Neuronal stem cell (in vitro differentiated cells): Measurements from ENCODE around the gene BBLN.
A peak's percentile ranks its signal among the peaks of the same experiment; 100 is the strongest.
"Not testable (repeated sequence)": the region's sequence is repeated elsewhere in the genome, so short reads cannot be mapped to it uniquely, and the experiment has no call there.

Experiments used
- DNase-seq: peaks from one replicate; pipeline ENCODE4 v3.0.0-alpha.2; 2013; ENCODE audit warnings: low spot score
- H2AFZ ChIP-seq: one replicate; pipeline ENCODE4 v1.6.1; 2013; ENCODE audit warnings: mild to moderate bottlenecking, low read length, inconsistent platforms
- H2AK5ac ChIP-seq: 2 replicates; pipeline ENCODE4 v1.6.1; 2013; ENCODE audit warnings: low read depth, mild to moderate bottlenecking, inconsistent platforms, low read length, moderate library complexity, mixed read lengths
- H2BK120ac ChIP-seq: 2 replicates; pipeline ENCODE4 v1.6.1; 2013; ENCODE audit warnings: low read depth, mild to moderate bottlenecking, inconsistent platforms, low read length, moderate library complexity, mixed read lengths
- H2BK12ac ChIP-seq: one replicate; pipeline ENCODE4 v1.6.1; 2013; ENCODE audit warnings: low read length, inconsistent platforms
- H2BK15ac ChIP-seq: 2 replicates; pipeline ENCODE4 v1.6.1; 2013; ENCODE audit warnings: mild to moderate bottlenecking, low read length, inconsistent platforms, mixed read lengths
- H2BK5ac ChIP-seq: one replicate; pipeline ENCODE4 v1.6.1; 2013; ENCODE audit warnings: inconsistent platforms, mild to moderate bottlenecking, low read length, moderate library complexity
- H3K14ac ChIP-seq: one replicate; pipeline ENCODE4 v1.6.1; 2013; ENCODE audit warnings: low read length, inconsistent platforms
- H3K18ac ChIP-seq: 2 replicates; pipeline ENCODE4 v1.6.1; 2013; ENCODE audit warnings: low read length, inconsistent platforms
- H3K23ac ChIP-seq: 2 replicates; pipeline ENCODE4 v1.6.1; 2013; ENCODE audit warnings: low read depth, mild to moderate bottlenecking, mixed read lengths, low read length, inconsistent platforms; ENCODE audit not compliant: poor library complexity
- H3K27ac ChIP-seq: replicated peaks from 3 replicates; pipeline ENCODE4 v1.5.1; 2013; ENCODE audit warnings: low read length, inconsistent platforms
- H3K27me3 ChIP-seq, 3 experiments: 2 replicates each; pipeline ENCODE4 v1.6.1; 2013; ENCODE audit warnings: low read length in 3 of 3, mild to moderate bottlenecking in 2 of 3, inconsistent platforms in 1 of 3, low read depth in 1 of 3, mixed read lengths in 1 of 3, moderate library complexity in 1 of 3; ENCODE audit not compliant: control insufficient read depth in 3 of 3, insufficient read depth in 3 of 3
- H3K36me3 ChIP-seq, 2 donors: replicated peaks in 1 of 2; 2 replicates each; pipeline ENCODE4 v1.6.1; 2013; ENCODE audit warnings: low read length in 2 of 2; ENCODE audit not compliant: control insufficient read depth in 2 of 2, insufficient read depth in 2 of 2
- H3K4ac ChIP-seq: 2 replicates; pipeline ENCODE4 v1.6.1; 2013; ENCODE audit warnings: inconsistent platforms, mild to moderate bottlenecking, low read length, moderate library complexity
- H3K4me1 ChIP-seq, 2 donors: 1 replicate in 1 of 2; 2 replicates in 1 of 2; pipeline ENCODE4 v1.6.1; 2013; ENCODE audit warnings: low read length in 2 of 2, low read depth in 1 of 2; ENCODE audit not compliant: control insufficient read depth in 2 of 2, insufficient read depth in 1 of 2
- H3K4me2 ChIP-seq: one replicate; pipeline ENCODE4 v1.6.1; 2013; ENCODE audit warnings: mild to moderate bottlenecking, low read length, inconsistent platforms; ENCODE audit not compliant: insufficient read depth, poor library complexity, severe bottlenecking
- H3K4me3 ChIP-seq, 2 donors: 2 replicates each; pipeline ENCODE4 v1.5.1; 2013; ENCODE audit warnings: low read length in 2 of 2, mild to moderate bottlenecking in 2 of 2, inconsistent platforms in 1 of 2, moderate library complexity in 1 of 2
- H3K79me1 ChIP-seq: one replicate; pipeline ENCODE4 v1.6.1; 2013; ENCODE audit warnings: low read depth, mild to moderate bottlenecking, inconsistent platforms, low read length, moderate library complexity
- H3K9ac ChIP-seq: one replicate; pipeline ENCODE4 v1.6.1; 2013; ENCODE audit warnings: mild to moderate bottlenecking, low read depth, low read length, inconsistent platforms; ENCODE audit not compliant: poor library complexity
- H3K9me3 ChIP-seq, 2 donors: replicated peaks in 1 of 2; 2 replicates each; pipeline versions ENCODE3 to v1.6.1; 2013; ENCODE audit warnings: low read length in 2 of 2, mild to moderate bottlenecking in 2 of 2, inconsistent platforms in 1 of 2, low read depth in 1 of 2, mixed read lengths in 1 of 2, moderate library complexity in 1 of 2; ENCODE audit not compliant: control insufficient read depth in 2 of 2, insufficient read depth in 1 of 2
- H4K8ac ChIP-seq: one replicate; pipeline ENCODE4 v1.6.1; 2013; ENCODE audit warnings: low read depth, mild to moderate bottlenecking, inconsistent platforms, low read length, moderate library complexity
- H4K91ac ChIP-seq: one replicate; pipeline ENCODE4 v1.6.1; 2013; ENCODE audit warnings: low read length, low read depth, mild to moderate bottlenecking, inconsistent platforms; ENCODE audit not compliant: poor library complexity
- WGBS, 2 donors: extraction: QIAGEN DNeasy Blood & Tissue Kit; methylation state at CpG; one replicate each; pipeline ENCODE4 v1.1.7; 2013; ENCODE audit warnings: missing lambda C conversion rate in 2 of 2, mixed read lengths in 1 of 2; ENCODE audit not compliant: insufficient read length in 2 of 2, insufficient replicate concordance in 1 of 2; ENCODE audit errors: extremely low coverage in 2 of 2; 5-methylcytosine and 5-hydroxymethylcytosine counted together

Gene BBLN

DNA sequence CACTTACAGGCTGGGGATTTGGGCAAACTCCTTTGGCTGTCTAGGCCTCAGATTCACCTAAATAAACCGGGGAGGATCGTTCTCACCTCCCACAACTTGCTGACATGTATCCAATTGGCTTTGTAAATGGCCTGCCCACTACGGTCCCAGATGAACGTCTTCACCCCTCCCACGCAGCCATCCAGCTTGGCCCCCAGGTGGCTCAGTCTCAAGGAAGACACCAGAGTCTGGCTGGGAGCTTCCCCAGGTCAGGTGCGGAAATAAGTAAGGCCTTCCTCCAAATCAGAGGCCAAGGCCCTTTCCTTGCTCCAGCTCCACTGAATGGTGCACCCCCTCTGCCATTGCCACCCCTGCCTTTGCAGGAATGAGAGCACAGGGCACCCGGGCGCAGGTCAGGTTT, 19.9 kb downstream of the BBLN start:
- peaks cover 4% of the 10 kb centered on the region for H3K79me1 ChIP-seq
- H3K4me3 ChIP-seq, result no peak overlapping the region
- no peak overlapping the region for H3K14ac ChIP-seq
- no peak overlapping the region for H2BK12ac ChIP-seq
- no peak overlapping the region for H4K8ac ChIP-seq
- H3K18ac ChIP-seq, result no peak overlapping the region
- no peak overlapping the region for H2AFZ ChIP-seq
- no peak overlapping the region for H2AK5ac ChIP-seq
- no CpG with 5 or more reads among the region's 8 CpGs for WGBS, 2 donors
- no peak overlapping the region for H2BK120ac ChIP-seq
- H3K4me1 ChIP-seq, result no peaks in the 10 kb centered on the region
- H2BK5ac ChIP-seq, result no peak overlapping the region
- H2BK15ac ChIP-seq, result no peak overlapping the region
- no peak for DNase-seq
- no peak overlapping the region for H3K23ac ChIP-seq
- H3K36me3 ChIP-seq, result peaks cover 61 to 92% of the 10 kb centered on the region in 2 donors
- H3K27ac ChIP-seq, result no peak overlapping the region
- no peak overlapping the region for H3K4ac ChIP-seq
- H3K27me3 ChIP-seq, result no peaks in the 10 kb centered on the region
- peaks cover 14 to 16% of the 10 kb centered on the region in 2 donors for H3K9me3 ChIP-seq
- H3K4me2 ChIP-seq, result no peak overlapping the region
- H4K91ac ChIP-seq, result no peak overlapping the region
- H3K9ac ChIP-seq, result no peak overlapping the region

DNA sequence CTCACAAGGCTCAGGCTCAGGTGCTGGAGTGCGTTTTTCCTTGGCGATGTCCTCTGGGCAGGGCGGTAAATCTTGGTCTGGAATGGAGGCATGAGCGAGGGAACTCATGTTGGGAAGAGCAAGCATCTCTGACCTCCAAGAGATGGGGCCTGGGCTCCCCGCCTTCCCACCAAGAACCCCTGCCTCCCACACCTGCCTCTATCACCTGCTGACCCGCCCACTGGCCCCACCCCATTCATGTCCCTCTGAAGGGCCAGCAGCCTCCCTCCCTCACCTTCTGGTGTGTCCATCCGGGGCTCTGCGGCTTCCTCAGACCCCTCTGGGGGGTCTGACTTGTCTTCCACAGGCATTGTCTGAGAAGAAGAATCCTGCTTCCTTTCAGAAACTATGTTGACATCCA, 20.4 kb downstream of the BBLN start:
- Histone ChIP-seq H3K4ac (no peak overlapping the region), H2AFZ (no peak overlapping the region), H3K4me2 (no peak overlapping the region), H2BK12ac (no peak overlapping the region), H3K4me1 (no peaks in the 10 kb centered on the region), H3K9ac (no peak overlapping the region), H3K27ac (no peak overlapping the region), H4K91ac (no peak overlapping the region), H3K79me1 (peaks cover 4% of the 10 kb centered on the region), H3K36me3 (peaks cover 60 to 92% of the 10 kb centered on the region in 2 donors), H3K23ac (no peak overlapping the region), H3K9me3 (peaks cover 14 to 16% of the 10 kb centered on the region in 2 donors), H2AK5ac (no peak overlapping the region), H3K4me3 (no peak overlapping the region), H3K18ac (no peak overlapping the region), H4K8ac (no peak overlapping the region), H2BK120ac (no peak overlapping the region), H3K27me3 (no peaks in the 10 kb centered on the region), H3K14ac (no peak overlapping the region), H2BK5ac (no peak overlapping the region), H2BK15ac (no peak overlapping the region)
- DNase-seq, result no peak
- WGBS, 2 donors, result no CpG with 5 or more reads among the region's 8 CpGs

DNA sequence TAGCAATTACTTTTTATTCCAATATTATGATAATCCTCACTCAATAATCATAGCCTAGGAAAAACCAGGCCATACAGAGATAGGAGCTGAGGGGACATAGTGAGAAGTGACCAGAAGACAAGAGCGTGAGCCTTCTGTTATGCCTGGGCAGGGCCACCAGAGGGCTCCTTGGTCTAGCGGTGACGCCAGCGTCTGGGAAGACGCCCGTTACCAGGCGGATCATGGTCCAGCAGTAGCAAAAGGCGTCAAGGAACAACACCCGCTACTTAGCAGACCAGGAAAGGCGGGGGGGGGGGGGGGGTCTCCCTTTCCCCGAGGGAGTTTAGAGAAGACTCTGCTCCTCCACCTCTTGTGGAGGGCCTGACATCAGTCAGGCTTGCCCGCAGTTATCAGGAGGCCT, 21.4 kb downstream of the BBLN start:
- WGBS, 2 donors, result no CpG with 5 or more reads among the region's 12 CpGs
- not testable (repeated sequence) for H3K4me2 ChIP-seq, H3K4ac ChIP-seq, H3K18ac ChIP-seq, H3K27me3 ChIP-seq, H3K4me3 ChIP-seq, H3K4me1 ChIP-seq, H3K23ac ChIP-seq, H4K91ac ChIP-seq, H2BK12ac ChIP-seq, H3K14ac ChIP-seq, H3K9ac ChIP-seq, H2BK5ac ChIP-seq, H2BK120ac ChIP-seq, H2AK5ac ChIP-seq, H3K27ac ChIP-seq, H4K8ac ChIP-seq, H2AFZ ChIP-seq, H2BK15ac ChIP-seq, DNase-seq, H3K79me1 ChIP-seq
- Histone ChIP-seq H3K36me3 (peaks cover 59 to 92% of the 10 kb centered on the region in 2 donors), H3K9me3 (peaks cover 14 to 16% of the 10 kb centered on the region in 2 donors)

DNA sequence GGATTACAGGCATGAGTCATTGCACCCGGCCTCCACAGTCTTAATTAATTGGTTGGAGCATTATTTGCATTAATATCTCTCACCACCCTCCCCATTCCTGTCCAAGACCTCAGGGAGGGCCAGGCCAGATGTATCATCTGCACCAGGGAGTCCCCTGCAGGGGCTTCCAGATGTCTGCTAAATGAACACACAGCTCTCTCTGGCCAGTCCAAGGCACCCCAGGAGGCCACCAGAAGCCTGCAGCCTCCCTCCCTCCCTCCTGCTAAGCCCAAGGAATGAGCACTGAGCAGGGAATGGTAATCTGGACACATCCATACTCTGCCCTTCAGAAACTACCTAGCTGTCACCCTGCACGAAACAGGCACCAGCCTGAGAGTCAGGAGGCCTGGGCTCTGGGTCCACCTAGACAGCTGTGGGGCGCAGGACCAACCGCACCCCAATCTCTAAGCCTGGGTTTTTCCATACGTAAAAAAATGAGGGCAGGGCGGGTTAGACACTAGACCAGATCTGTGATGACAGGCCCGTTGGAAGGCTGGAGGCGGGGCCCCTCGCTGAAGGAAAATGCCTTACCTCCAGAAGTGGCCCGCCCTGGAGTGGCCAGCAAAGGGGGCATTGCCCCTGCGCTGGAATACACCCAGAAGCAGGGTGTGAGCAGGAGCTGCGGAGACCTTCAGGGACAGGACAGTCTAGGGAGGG, 23.0 kb downstream of the BBLN start:
- Histone ChIP-seq H2BK5ac (no peak overlapping the region), H4K8ac (no peak overlapping the region)

More for the DNA sequence above, 23.0 kb downstream of the BBLN start:
- Histone ChIP-seq H2AFZ (no peak overlapping the region), H3K36me3 (peaks cover 53 to 90% of the 10 kb centered on the region in 2 donors), H2AK5ac (no peak overlapping the region), H2BK12ac (no peak overlapping the region), H3K9me3 (peaks cover 14 to 16% of the 10 kb centered on the region in 2 donors), H3K4me2 (no peak overlapping the region), H2BK15ac (no peak overlapping the region), H3K27me3 (no peaks in the 10 kb centered on the region), H3K14ac (no peak overlapping the region), H3K4me1 (no peaks in the 10 kb centered on the region), H3K9ac (no peak overlapping the region), H3K79me1 (peaks cover 6% of the 10 kb centered on the region), H3K4me3 (no peak overlapping the region), H3K4ac (no peak overlapping the region), H4K91ac (no peak overlapping the region), H2BK120ac (no peak overlapping the region), H3K27ac (no peak overlapping the region), H3K23ac (peak overlapping the region; percentile 10), H3K18ac (no peak overlapping the region)
- no CpG with 5 or more reads among the region's 12 CpGs for WGBS, 2 donors
- DNase-seq, result no peak
